Activated naive CD4-positive, alpha-beta T cell treated with anti-CD3 and anti-CD28 coated beads, Interleukin-2, amount 50 U/mL, for 72 hours (primary cell): ENCODE measurements around the gene ARHGEF40. TPM values are rescaled to one million over a fixed set of nuclear protein-coding genes. Genes with fewer than 3 reads are reported as not detected.
A peak's percentile ranks its signal among the peaks of the same experiment; 100 is the strongest.
"Not testable (repeated sequence)": the region's sequence is repeated elsewhere in the genome, so short reads cannot be mapped to it uniquely, and the experiment has no call there.

Experiments used
- ATAC-seq, 2 donors: fragments of 150-1000 bp; cut with Tn5 transposase; 2 replicates each; pipeline ENCODE4 v1.10.0; 2021; ENCODE audit warnings: mild to moderate bottlenecking in 2 of 2, moderate library complexity in 2 of 2
- DNase-seq, 2 donors: peaks; one replicate each; pipeline ENCODE4 v3.0.0; 2021 to 2022; ENCODE audit warnings: low spot score in 2 of 2
- H3K27ac Mint-ChIP-seq, 2 donors: one replicate each; pipeline ENCODE4 v1.8.0; 2022; ENCODE audit warnings: mild to moderate bottlenecking in 2 of 2, mixed read lengths in 2 of 2
- H3K36me3 Mint-ChIP-seq, 2 donors: one replicate each; pipeline ENCODE4 v1.8.0; 2022; ENCODE audit warnings: mixed read lengths in 2 of 2
- H3K9me3 Mint-ChIP-seq, 2 donors: one replicate each; pipeline ENCODE4 v1.8.0; 2022; ENCODE audit warnings: mixed read lengths in 2 of 2
- total RNA-seq, 2 donors: library from RNA; stranded (reverse); gene quantifications; one replicate each; pipeline ENCODE4 v1.2.3, GENCODE V29; 2022

The ARHGEF40 gene
- total RNA-seq, 2 donors from 2014 or later = 0.23 TPM; not detected in 1

DNA sequence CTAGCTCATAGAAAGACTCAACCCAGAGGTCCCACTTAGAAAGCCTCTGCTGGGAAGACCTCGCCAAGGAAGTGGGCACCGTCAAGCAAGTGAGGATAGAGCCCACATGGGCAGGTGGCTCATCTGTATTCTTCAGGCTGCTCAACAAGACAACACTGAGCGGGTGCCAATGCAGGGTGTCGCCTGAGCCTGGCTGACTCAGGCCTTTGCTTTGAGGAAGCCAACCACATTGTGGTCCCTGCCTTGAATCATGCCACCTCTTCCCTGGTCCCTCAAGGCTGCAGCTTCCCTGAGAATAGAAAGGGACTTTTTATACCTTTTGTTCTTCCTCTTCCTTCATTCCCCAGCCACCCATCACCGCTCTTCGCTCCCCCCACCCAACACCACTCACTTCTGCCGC is 33.4 kb upstream of the ARHGEF40 start:
- ATAC-seq (peak in 1 of 2 donors; percentile 65), DNase-seq (no peak)
- Mint-ChIP-seq H3K27ac (peak overlapping the region in 1 of 2 donors; percentile 18), H3K36me3 (no peaks in the 10 kb centered on the region), H3K9me3 (no peaks in the 10 kb centered on the region)

DNA sequence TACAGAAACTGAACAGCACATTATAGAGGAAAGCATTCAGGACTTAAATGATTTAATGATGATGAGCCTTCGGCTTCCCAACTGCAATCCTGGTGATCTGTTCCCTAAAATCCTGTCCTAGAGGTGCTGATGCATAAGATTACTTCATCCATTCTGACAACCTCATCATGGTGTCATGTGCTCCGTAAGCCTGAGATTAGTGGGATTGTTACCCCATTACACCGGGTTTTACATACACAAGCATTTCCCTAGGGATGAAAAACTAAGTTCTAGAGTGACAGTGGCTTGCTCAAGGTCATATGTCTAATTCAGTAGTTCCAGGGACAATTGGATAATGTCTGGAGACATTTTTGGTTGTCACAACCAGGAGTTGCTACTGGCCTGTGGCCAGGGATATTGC is 32.9 kb upstream of the ARHGEF40 start:
- DNase-seq (no peak), ATAC-seq (no peak)
- Mint-ChIP-seq H3K9me3 (no peaks in the 10 kb centered on the region), H3K36me3 (no peaks in the 10 kb centered on the region), H3K27ac (no peak overlapping the region)

DNA sequence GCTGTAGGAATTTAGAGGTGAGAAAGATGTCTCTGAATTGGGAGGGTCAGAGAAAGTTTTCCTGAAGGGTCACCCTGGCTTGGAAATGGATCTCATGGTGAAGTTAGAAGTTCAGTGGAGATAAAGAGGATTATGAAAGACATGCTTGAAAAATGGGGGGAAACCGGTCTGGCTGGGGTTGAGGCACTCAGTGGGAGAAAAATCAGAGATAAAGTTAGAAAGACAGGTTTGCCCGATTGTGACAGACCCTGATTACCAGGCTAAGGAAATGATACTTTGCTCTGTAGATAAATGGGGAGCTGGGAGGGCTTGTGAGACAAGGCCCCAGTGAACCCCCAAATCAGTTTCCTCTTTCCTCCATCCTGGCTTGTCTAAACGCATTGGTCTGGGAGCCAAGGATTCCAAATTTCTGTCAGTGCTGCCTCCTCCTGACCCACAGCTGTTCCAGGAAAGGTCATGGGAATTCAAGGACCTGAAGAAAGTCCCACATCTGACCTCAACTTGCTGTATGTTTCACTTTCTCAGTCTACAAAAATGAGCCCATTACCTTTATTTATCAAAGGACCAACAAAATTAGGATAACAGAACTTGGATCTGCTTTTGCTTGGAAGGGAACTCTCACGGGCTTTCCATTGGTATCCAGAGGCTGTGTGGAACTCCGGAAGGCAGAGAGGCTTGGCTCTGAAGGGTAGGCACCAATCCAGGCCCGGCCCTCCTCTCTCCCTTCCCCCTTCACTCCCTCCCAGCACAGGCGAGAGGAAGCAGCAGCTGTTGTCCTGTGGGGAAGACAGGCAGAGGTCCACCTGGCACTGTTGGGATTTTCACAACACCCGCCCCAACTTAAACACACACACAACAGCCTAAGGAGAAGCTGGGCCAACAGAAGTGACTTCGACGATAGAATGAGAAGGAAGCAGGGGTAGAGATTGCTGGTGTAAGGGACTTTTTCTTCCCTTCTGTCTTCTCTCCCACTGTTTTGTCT is 31.4 kb upstream of the ARHGEF40 start:
- Mint-ChIP-seq H3K36me3 (no peaks in the 10 kb centered on the region), H3K27ac (no peak overlapping the region)

DNA sequence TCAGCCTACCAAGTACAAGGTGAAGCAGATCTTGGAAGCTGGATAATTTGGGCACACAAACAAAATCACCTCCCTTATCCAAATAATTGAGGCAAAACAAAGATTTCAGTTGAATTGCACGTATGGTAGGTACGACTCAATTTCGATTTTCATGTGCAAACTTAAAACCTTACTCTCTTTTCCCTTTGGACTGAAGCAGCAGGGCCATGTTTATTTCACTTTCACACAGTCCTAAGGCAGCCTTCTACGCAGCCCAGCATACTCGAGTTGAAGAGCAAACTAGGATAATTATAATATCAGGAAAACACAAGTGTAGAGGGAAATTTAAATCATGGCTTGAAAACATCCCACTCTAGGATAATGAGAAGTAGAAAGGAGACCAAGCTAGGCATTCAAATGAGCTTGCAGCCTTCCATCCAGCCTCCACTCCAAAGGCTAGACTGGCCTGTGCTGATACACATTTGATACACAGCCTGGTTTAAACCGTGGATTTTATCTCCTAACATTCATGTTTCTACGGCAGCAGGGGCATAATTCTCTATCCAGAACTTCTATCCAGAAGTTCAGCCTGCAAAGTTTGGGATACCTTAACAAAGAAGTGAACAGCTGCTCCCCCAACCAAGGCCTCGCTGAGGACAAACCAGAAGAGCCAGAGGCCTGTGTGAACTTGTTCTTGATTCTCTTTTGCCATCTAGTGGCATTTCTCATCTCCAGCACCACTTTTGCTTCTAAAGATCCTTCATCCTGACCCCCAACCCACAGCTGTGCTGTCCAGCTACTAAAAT is 30.3 kb upstream of the ARHGEF40 start:
- no peaks in the 10 kb centered on the region for H3K9me3 Mint-ChIP-seq
- DNase-seq = no peak
- no peaks in the 10 kb centered on the region for H3K36me3 Mint-ChIP-seq
- peak overlapping the region; percentile 11 to 20 for H3K27ac Mint-ChIP-seq
- ATAC-seq = peak; percentile 56 to 64

More for the DNA sequence above, 31.4 kb upstream of the ARHGEF40 start:
- no peaks in the 10 kb centered on the region for H3K9me3 Mint-ChIP-seq
- DNase-seq (no peak), ATAC-seq (no peak)

DNA sequence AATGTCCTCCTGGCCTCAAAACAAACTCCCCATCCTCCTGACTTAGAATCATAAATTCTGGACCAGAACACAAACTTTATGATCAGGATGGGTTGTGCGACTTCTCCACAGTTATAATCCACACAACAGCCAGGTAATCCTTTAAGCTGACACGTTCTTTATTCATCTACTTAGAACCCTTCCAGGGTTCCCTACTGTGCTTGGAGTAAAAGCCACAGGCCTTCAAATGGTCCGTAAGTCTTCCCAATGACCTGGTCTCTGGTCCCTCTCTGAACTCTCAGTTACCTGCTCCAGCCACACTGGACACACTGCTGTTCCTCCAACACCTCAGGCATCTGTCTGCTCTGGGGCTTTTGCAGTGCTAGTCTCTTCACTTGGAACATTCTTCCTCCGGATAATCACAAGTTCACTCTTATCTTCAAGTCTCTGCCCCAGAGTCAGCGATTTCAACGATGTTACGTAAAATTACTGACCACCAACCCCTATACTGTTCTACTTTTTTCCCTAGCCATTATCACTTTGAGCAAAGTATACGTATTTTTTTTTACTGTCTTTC is 29.7 kb upstream of the ARHGEF40 start:
- no peak for ATAC-seq
- no peak for DNase-seq
- H3K27ac Mint-ChIP-seq = peak overlapping the region in 1 of 2 donors; percentile 20
- no peaks in the 10 kb centered on the region for H3K36me3 Mint-ChIP-seq
- H3K9me3 Mint-ChIP-seq = no peaks in the 10 kb centered on the region

DNA sequence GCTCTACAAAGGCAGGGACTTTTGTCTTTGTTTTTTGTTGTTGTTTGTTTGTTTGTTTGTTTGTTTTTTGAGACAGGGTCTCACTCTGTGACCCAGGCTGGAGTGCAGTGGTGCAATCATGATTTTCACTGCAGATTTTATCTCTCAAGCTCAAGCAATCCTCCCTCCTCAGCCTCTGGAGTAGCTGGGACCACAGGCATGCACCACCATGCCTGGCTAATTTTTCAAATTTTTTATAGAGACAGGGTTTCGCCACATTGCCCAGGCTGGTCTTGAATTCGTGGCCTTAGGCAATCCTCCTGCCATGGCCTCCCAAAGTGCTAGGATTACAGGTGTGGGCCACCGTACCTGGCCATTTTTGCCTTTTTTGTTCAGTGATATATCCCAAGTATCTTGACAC is 29.2 kb upstream of the ARHGEF40 start:
- not testable (repeated sequence) for ATAC-seq, H3K9me3 Mint-ChIP-seq

DNA sequence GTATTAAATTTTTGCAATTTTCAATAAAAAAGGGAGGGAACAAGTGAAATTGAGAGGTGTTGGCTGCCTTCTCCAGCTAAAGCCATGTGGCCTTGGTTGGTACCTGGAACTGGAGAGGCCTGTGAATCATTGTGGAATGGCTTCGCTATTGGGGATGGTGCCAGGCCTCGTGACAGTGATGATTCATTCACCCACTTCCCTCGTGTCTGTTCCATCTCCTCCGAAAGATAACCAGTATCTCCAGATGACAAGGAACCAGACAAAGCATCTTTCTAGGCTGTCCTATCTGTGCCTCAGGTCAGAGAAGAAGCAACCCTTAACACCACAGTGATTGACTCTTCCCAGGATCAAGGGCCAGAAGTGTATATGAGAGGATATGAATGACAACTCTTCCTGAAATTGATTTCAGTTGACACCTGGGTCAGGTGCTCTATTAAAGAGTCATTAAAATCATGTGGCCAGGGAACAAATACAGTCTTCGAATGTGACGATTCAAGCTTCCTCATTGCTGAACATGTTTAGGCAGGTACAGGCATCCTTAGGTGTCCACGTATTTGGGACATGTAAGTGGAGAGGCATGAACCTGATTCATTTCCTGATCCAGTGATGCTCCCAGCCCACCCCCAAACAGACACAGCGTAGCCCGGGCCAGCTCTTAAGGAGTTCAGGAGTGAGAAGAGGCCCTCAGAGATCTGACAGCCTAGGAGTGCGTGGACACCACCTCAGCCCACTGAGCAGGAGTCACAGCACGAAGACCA is 28.2 kb upstream of the ARHGEF40 start, which contains the start of gene RNASE7:
RNASE7 (plus strand) TSS at position 687 of the 758 bp plus-strand sequence. CDS start 631 bp downstream, outside the sequence.
- Mint-ChIP-seq H3K36me3 (no peaks in the 10 kb centered on the region), H3K27ac (peak within 1 kb of the TSS in 1 of 2 donors; percentile 78), H3K9me3 (no peaks in the 10 kb centered on the region)
- DNase-seq (no peak), ATAC-seq (no peak)

More for the DNA sequence above, 29.2 kb upstream of the ARHGEF40 start:
- not testable (repeated sequence) for DNase-seq, H3K36me3 Mint-ChIP-seq
- peak overlapping the region in 1 of 2 donors; percentile 20 for H3K27ac Mint-ChIP-seq

DNA sequence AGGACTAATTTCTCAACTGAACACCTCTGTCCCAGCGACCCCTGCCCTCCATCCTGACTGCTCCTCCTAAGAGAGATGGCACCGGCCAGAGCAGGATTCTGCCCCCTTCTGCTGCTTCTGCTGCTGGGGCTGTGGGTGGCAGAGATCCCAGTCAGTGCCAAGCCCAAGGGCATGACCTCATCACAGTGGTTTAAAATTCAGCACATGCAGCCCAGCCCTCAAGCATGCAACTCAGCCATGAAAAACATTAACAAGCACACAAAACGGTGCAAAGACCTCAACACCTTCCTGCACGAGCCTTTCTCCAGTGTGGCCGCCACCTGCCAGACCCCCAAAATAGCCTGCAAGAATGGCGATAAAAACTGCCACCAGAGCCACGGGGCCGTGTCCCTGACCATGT is 27.2 kb upstream of the ARHGEF40 start:
- Mint-ChIP-seq H3K36me3 (no peaks in the 10 kb centered on the region), H3K27ac (peak overlapping the region in 1 of 2 donors; percentile 78), H3K9me3 (no peaks in the 10 kb centered on the region)
- no peak for DNase-seq
- no peak for ATAC-seq

DNA sequence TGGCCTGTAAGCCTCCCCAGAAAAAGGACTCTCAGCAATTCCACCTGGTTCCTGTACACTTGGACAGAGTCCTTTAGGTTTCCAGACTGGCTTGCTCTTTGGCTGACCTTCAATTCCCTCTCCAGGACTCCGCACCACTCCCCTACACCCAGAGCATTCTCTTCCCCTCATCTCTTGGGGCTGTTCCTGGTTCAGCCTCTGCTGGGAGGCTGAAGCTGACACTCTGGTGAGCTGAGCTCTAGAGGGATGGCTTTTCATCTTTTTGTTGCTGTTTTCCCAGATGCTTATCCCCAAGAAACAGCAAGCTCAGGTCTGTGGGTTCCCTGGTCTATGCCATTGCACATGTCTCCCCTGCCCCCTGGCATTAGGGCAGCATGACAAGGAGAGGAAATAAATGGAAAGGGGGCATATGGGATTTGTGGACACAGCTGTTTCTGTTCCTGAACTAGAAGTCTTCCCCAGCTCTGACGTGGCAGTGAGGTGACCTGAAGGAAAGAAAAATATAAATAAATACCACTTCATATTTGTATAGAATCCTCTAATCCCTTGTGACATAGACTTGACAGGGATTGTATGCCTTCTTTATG is 26.6 kb upstream of the ARHGEF40 start:
- DNase-seq (no peak), ATAC-seq (no peak)
- Mint-ChIP-seq H3K36me3 (no peaks in the 10 kb centered on the region), H3K27ac (no peak overlapping the region), H3K9me3 (no peaks in the 10 kb centered on the region)

DNA sequence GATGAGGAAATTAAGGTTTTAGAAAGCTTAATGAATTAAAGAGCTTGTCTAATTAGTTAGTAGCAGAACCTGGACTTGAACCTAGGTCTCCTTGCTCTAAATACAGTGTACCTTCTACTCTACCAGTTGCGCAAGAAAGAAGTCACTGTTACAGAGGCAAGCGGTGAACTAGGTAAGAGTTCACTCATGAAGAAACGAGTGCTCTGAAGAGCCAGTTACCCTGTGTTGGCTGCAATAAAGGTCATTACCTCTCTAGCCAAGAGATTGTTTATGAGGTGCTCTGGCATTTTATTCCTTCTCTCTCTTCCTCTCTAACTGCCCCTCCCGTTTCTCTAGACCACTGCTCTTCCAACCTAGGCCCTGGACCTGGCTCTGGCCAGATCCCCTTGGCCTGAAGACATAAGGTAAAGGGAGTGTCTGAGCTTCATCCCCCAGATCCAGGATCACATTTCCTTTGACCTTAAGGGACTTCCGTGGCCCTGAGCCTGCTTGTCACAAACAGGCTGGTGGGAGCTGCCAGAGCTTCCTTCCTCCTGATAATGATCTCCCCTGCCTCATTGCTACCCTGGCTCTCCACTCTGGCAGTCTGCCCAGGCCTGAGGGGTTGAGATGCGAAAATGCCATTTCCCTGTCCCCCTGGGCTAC is 26.0 kb upstream of the ARHGEF40 start:
- ATAC-seq = no peak
- no peaks in the 10 kb centered on the region for H3K36me3 Mint-ChIP-seq
- DNase-seq = no peak
- H3K9me3 Mint-ChIP-seq = no peaks in the 10 kb centered on the region
- H3K27ac Mint-ChIP-seq = peak overlapping the region in 1 of 2 donors; percentile 62

DNA sequence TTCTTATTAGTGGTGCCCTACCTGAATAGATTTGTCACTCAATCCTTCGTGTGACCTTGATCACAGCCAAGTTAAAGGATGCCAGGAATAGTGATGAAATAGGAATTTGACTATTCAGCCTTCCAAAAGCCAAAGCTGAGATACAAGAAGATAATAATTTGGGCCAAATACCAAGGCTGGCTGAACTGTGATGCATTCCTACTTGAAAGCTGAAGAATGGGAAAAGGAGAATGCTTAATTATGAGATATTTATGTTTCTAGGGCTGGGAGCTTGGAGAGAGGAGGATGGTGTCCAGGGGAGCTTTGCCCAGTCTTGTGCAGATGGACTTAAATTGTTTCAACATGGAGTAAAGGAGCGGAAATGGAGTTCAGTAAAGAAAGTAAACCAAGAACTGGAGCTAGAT is 22.7 kb upstream of the ARHGEF40 start:
- ATAC-seq = no peak

DNA sequence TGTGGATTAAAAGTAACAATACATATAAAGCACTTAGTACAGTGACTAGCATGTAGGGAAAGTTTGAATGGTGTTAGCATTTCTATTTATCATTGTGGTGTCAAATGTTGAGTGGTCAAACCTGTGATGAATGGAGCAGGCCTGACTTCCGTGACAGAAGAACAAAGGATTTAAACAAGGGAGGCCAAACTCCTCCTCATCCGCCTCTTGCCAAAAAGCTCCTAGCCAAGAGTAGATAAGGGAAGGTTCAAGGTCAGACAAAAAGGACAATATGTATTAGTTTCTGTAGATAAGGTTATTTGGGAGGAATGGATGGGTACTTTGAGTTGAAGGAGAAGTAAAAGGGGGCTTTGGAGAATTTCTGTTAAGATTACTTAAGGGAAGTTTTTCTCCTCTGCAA is 21.5 kb upstream of the ARHGEF40 start:
- Mint-ChIP-seq H3K27ac (no peak overlapping the region), H3K9me3 (no peaks in the 10 kb centered on the region), H3K36me3 (no peaks in the 10 kb centered on the region)
- ATAC-seq (no peak), DNase-seq (no peak)

More for the DNA sequence above, 22.7 kb upstream of the ARHGEF40 start:
- Mint-ChIP-seq H3K9me3 (no peaks in the 10 kb centered on the region), H3K27ac (no peak overlapping the region), H3K36me3 (no peaks in the 10 kb centered on the region)
- DNase-seq = no peak

DNA sequence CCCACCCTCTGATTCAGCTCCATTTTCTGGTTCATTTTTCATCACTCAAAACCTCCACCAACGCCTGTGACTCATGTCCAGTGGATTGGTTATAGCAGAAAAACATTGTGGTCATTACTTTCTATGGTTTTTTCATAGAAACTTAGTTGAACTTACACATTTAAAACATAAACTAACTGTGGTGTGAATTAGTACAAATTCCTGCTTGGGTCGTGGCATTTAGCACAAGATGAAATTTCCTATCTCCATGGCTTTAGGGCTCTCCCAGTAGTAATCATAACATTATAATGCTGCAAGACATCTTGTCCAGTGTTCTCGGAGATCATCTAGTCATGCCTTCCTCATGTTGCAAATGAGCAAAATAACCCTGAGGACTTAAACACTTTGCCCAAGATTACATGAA is 20.8 kb upstream of the ARHGEF40 start:
- DNase-seq (no peak), ATAC-seq (no peak)
- Mint-ChIP-seq H3K27ac (no peak overlapping the region), H3K9me3 (no peaks in the 10 kb centered on the region), H3K36me3 (no peaks in the 10 kb centered on the region)

DNA sequence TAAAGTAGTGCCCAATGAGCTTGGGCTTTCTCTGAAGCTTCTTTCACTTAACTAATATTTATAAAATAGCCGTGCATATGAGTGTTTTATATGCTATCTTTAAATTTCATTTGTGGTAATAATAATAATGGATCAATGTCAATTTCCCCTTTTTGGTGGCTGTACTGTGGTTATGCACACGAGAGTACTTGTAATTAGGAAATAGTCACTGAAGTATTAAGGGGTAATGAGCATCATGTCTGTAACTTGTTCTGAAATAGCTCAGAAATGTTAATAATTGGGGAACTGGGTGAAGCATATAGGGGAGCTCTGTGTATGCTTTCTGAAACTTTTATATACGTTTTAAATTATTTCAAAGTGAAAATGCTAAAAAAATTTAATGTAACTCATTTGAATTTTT is 19.5 kb upstream of the ARHGEF40 start:
- Mint-ChIP-seq H3K36me3 (no peaks in the 10 kb centered on the region), H3K27ac (no peak overlapping the region), H3K9me3 (no peaks in the 10 kb centered on the region)
- ATAC-seq = no peak
- DNase-seq = no peak
